Endothelial cell of coronary artery (primary cell): ENCODE results near the gene CUTC. TPM values are rescaled to one million over a fixed set of nuclear protein-coding genes. Genes with fewer than 3 reads are reported as not detected.

Experiments
- total RNA-seq: library from RNA; depleted of rRNA; stranded (reverse); fragments of >200 nt; gene quantifications from 2 replicates; pipeline ENCODE4 v1.2.3, GENCODE V29; 2014

CUTC gene, protein sequence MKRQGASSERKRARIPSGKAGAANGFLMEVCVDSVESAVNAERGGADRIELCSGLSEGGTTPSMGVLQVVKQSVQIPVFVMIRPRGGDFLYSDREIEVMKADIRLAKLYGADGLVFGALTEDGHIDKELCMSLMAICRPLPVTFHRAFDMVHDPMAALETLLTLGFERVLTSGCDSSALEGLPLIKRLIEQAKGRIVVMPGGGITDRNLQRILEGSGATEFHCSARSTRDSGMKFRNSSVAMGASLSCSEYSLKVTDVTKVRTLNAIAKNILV
- 20.5 and 25.8 TPM in 2 replicates for total RNA-seq

GRCh38 chr10:99732033-99732842 lies at the start of gene CUTC, which contains the start of gene COX15:
TSS of gene CUTC (plus strand) at chr10:99732234. CDS start at chr10:99732349, 115 bp downstream.
TSS of gene COX15 (minus strand) at chr10:99732127. CDS start at chr10:99732049, 78 bp downstream.

DNA sequence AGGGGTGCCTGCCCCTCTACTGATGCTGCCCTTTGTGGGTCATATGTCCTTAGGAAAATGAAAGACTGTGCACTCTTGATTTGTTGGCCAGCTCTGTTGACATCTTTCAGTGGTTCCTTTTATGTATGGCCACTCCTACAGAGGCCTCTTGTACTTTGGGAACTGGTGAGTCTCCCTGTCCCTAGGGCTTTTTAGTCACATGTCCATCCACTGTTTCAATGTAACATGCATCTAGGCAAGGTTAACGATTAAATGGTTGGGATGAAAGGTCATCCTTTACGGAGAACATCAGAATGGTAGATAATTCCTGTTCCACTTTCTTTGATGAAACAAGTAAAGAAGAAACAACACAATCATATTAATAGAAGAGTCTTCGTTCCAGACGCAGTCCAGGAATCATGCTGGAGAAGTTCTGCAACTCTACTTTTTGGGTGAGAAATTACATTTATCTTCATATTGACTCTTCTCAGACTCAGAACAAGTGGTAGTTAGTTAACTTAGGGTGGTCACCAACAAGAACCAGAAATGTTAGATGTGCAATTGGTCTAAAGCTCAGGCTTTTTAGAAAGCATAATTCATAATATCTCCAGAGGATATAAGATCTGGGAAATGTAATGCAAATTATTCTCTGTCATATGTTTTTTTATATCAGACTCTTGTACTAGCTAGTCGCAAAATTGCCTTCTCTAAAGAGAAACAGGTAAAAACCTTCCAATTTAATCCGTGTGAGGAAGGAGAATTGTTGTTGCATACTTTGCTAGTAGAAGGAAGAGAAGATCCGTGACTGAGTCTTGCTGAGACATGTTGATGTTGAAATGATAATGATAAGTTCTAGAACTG lies 50.6 kb downstream of the CUTC start, which contains the start of gene ABCC2:
ABCC2 (plus strand) TSS at position 194 of the 840 bp plus-strand sequence; CDS start at position 399, 205 bp downstream.

Other genes starting within 250 kb of the CUTC start
- not detected in 2 replicates for gene NKX2-3, start 199.3 kb upstream of the CUTC start, total RNA-seq
- 9.8 and 14.7 TPM in 2 replicates for gene SLC25A28, start 111.8 kb upstream of the CUTC start, total RNA-seq
- 18.4 and 19.2 TPM in 2 replicates for gene ENTPD7, start 72.7 kb upstream of the CUTC start, total RNA-seq
- gene COX15, start 107 bp upstream of the CUTC start, total RNA-seq: 31.4 and 33.4 TPM in 2 replicates
- 0.54 and 1.0 TPM in 2 replicates for gene ABCC2, start 50.4 kb downstream of the CUTC start, total RNA-seq